Measurements from ENCODE around the gene HTR2B. TPM values are rescaled to one million over a fixed set of nuclear protein-coding genes. Genes with fewer than 3 reads are reported as not detected.

The HTR2B gene
- 1.9 and 13.0 TPM in 2 replicates for total RNA-seq

DNA sequence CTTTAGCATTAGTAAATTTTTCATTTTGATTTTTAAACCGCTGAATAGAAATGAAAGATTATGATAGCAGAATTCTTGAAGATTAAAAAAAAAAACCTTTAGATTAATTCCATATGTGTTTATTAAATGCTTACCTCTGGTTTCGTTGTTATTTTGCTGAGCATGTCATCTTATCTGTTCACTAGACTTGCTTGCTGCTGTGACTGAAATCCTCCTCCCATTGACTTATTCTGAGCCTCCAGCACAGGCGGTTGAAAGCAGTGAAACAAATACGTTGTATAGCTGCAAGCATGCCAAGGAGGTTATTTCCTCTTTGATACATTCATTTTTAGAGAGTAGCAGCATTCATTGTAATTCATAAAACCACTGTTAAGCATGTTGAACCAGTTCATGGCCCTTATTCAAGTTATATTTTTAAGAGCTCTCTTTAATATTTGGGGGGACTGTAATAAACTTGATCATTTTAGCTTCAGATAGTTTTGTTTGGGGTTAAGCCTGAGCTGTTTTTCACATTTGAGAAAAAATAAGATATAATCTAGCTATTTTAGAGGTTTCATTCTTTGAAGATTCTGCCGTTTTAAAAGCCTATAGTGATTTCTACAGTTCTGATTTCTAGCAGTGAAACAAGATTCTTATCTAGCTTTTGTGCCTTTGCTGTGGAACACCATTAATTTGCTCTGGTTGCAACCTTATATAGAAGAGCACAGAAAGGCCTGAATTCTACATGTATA lies at the start of gene HTR2B:
Gene HTR2B (minus strand): TSS at position 205 of the 731 bp plus-strand sequence. CDS start 1,278 bp downstream, outside the sequence.

Other genes with a start within 250 kb of the HTR2B start
- gene GPR55, start 199.8 kb downstream of the HTR2B start, total RNA-seq: not detected in 2 replicates
- not detected in 2 replicates for gene SPATA3, start 128.9 kb downstream of the HTR2B start, total RNA-seq
- 0.38 and 5.1 TPM in 2 replicates for gene C2orf72, start 87.5 kb downstream of the HTR2B start, total RNA-seq
- gene PSMD1, start 68.2 kb downstream of the HTR2B start, total RNA-seq: 120 and 187 TPM in 2 replicates
- 35.1 and 44.8 TPM in 2 replicates for gene ARMC9, start 73.6 kb upstream of the HTR2B start, total RNA-seq

Data from regular cardiac myocyte (primary cell).